Endothelial cell of umbilical vein (primary cell): ENCODE results near the gene YIPF2. TPM values are rescaled to one million over a fixed set of nuclear protein-coding genes. Genes with fewer than 3 reads are reported as not detected.

Experiments
- BruUV-seq: library from RNA; stranded (reverse); fragments of 400-500 nt; replicated peaks from 2 replicates; lab custom pipeline; 2021; lab: Mats Ljungman, UMichigan
- CTCF ChIA-PET: fragments of 300-600, 350-600 bp; sonication (Branson Sonifier 250); formaldehyde crosslinking; loops from one replicate; lab custom pipeline; 2021; ENCODE audit warnings: antibody characterized with exemption, inconsistent platforms; lab: Charles Lee
- POLR2A ChIA-PET: fragments of 300-600, 350-600 bp; sonication (Branson Sonifier 250); formaldehyde crosslinking; loops from one replicate; lab custom pipeline; 2021; ENCODE audit warnings: antibody characterized with exemption, inconsistent platforms; lab: Charles Lee
- DNase-seq: peaks from one replicate; pipeline ENCODE4 v3.0.0-alpha.2; 2011; ENCODE audit warnings: low read depth, low spot score
- FAIRE-seq: peaks from 2 replicates; lab custom pipeline; 2011; peaks lifted over from hg19 to GRCh38; lab: Jason Lieb, UNC
- H2AFZ ChIP-seq: 2 replicates; pipeline ENCODE4 v1.6.0; 2012; ENCODE audit warnings: low read depth, low read length, control low read depth, inconsistent platforms
- H3K27ac ChIP-seq: 2 replicates; pipeline ENCODE4 v1.5.1; 2011; ENCODE audit warnings: low read depth, mild to moderate bottlenecking, control low read depth, low read length, moderate library complexity; ENCODE audit not compliant: insufficient read depth
- H3K27me3 ChIP-seq, 2 experiments: 2 replicates each; pipeline versions ENCODE4 v1.6.0 to v1.6.1; 2011; ENCODE audit warnings: low read length in 2 of 2, mixed read lengths in 1 of 2; ENCODE audit not compliant: control insufficient read depth in 2 of 2, insufficient read depth in 2 of 2
- H3K36me3 ChIP-seq, 2 experiments: 2 replicates in 1 of 2; 3 replicates in 1 of 2; pipeline ENCODE4 v1.5.1; 2011; ENCODE audit warnings: low read length in 2 of 2, mild to moderate bottlenecking in 1 of 2, moderate library complexity in 1 of 2; ENCODE audit not compliant: control insufficient read depth in 2 of 2, insufficient read depth in 2 of 2; ENCODE audit errors: extremely low read depth in 1 of 2
- H3K4me1 ChIP-seq: 3 replicates; pipeline ENCODE4 v1.5.1; 2011; ENCODE audit warnings: mild to moderate bottlenecking, low read length; ENCODE audit not compliant: control insufficient read depth, insufficient read depth; ENCODE audit errors: extremely low read depth
- H3K4me2 ChIP-seq: 2 replicates; pipeline ENCODE4 v1.6.1; 2011; ENCODE audit warnings: low read length, control low read depth, mixed read lengths; ENCODE audit not compliant: insufficient read depth
- H3K4me3 ChIP-seq, 3 experiments: fragments of 200-600 bp in 1 of 3; sonication (generic), shearing (Covaris generic) in 1 of 3; replicated peaks in 1 of 3; 2 replicates each; pipeline ENCODE4 v1.5.1; 2011 to 2016; ENCODE audit warnings: control low read depth in 3 of 3, low read length in 3 of 3, mild to moderate bottlenecking in 2 of 3, inconsistent platforms in 1 of 3, low read depth in 1 of 3, moderate library complexity in 1 of 3; ENCODE audit not compliant: insufficient read depth in 1 of 3
- H3K79me2 ChIP-seq: 2 replicates; pipeline ENCODE4 v1.6.0; 2012; ENCODE audit warnings: low read length, inconsistent platforms; ENCODE audit not compliant: control insufficient read depth, insufficient read depth
- H3K9ac ChIP-seq: replicated peaks from 2 replicates; pipeline ENCODE3; 2011; ENCODE audit warnings: low read length, control low read depth; ENCODE audit not compliant: insufficient read depth; ENCODE audit errors: extremely low read depth
- H3K9me1 ChIP-seq: replicated peaks from 3 replicates; pipeline ENCODE4 v1.6.0; 2011; ENCODE audit warnings: mild to moderate bottlenecking, low read length; ENCODE audit not compliant: control insufficient read depth, insufficient read depth; ENCODE audit errors: extremely low read depth
- H3K9me3 ChIP-seq: replicated peaks from 2 replicates; pipeline ENCODE4 v1.5.1; 2012; ENCODE audit warnings: low read length, inconsistent platforms; ENCODE audit not compliant: control insufficient read depth, insufficient read depth
- H4K20me1 ChIP-seq: replicated peaks from 2 replicates; pipeline ENCODE3; 2011; ENCODE audit warnings: mild to moderate bottlenecking, low read length; ENCODE audit not compliant: control insufficient read depth, insufficient read depth; ENCODE audit errors: extremely low read depth
- EZH2 ChIP-seq: IDR thresholded peaks from 2 replicates; pipeline ENCODE4 v1.6.1; 2012; ENCODE audit warnings: borderline replicate concordance, low read depth, mild to moderate bottlenecking, moderate library complexity, low read length, inconsistent platforms; ENCODE audit not compliant: severe bottlenecking
- FOS ChIP-seq: IDR thresholded peaks from 2 replicates; pipeline ENCODE4 v1.6.1; 2011; ENCODE audit warnings: mild to moderate bottlenecking, low read length, moderate library complexity, borderline replicate concordance; ENCODE audit not compliant: insufficient read depth
- GATA2 ChIP-seq: IDR thresholded peaks from 2 replicates; pipeline ENCODE4 v1.7.0; 2011; ENCODE audit warnings: low read depth, mild to moderate bottlenecking, moderate library complexity, mixed read lengths, low read length; ENCODE audit not compliant: insufficient read length, insufficient read depth
- JUN ChIP-seq: IDR thresholded peaks from 2 replicates; pipeline ENCODE4 v1.6.1; 2011; ENCODE audit warnings: borderline replicate concordance, low read depth; ENCODE audit not compliant: insufficient read length, insufficient read depth
- MAX ChIP-seq: IDR thresholded peaks from 2 replicates; pipeline ENCODE4 v1.6.1; 2011; ENCODE audit not compliant: insufficient read depth, insufficient read length
- MYC ChIP-seq: IDR thresholded peaks from one replicate; pipeline ENCODE4 v1.6.1; 2011; ENCODE audit warnings: mild to moderate bottlenecking, low read depth, low read length
- POLR2A ChIP-seq: IDR thresholded peaks from 2 replicates; pipeline ENCODE4 v1.6.1; 2012; ENCODE audit warnings: low read depth, mild to moderate bottlenecking, control low read depth, low read length
- POLR2AphosphoS5 ChIP-seq: IDR thresholded peaks from 2 replicates; pipeline ENCODE4 v1.6.1; 2012; ENCODE audit warnings: low read depth, mild to moderate bottlenecking, control low read depth, low read length, moderate library complexity; ENCODE audit not compliant: insufficient read depth
- dilution Hi-C: fragments of 300-500 bp; cut with MboI; formaldehyde crosslinking; loops from one replicate; pipeline ENCODE4 v1.15.0; 2019; ENCODE audit warnings: low sequenced_read_pairs; ENCODE audit not compliant: extremely low pct_ligation_motif_present
- intact Hi-C: fragments of 100-400 bp; cut with micrococcal nuclease; formaldehyde crosslinking; loops from one replicate; pipeline ENCODE4 v1.10.0; 2022
- polyA plus RNA-seq, 4 experiments: library from polyadenylated mRNA; depleted of rRNA in 3 of 4; stranded (reverse) in 3 of 4; unstranded in 1 of 4; fragments of >200 nt; gene quantifications; 2 replicates each; pipeline versions ENCODE4 v1.2.1 to v1.2.3, GENCODE V29; 2011 to 2012; ENCODE audit warnings: missing spikeins in 1 of 4
- total RNA-seq: library from RNA; stranded (reverse); gene quantifications from 2 replicates; pipeline ENCODE4 v1.2.3, GENCODE V29; 2021
- TF ChIP-seq, protein P1 (sequence below), 2 donors: IDR thresholded peaks; 1 replicate in 1 of 2; 2 replicates in 1 of 2; pipeline ENCODE4 v1.5.1; 2011; ENCODE audit warnings: low read length in 2 of 2, mild to moderate bottlenecking in 2 of 2, moderate library complexity in 2 of 2, control low read depth in 1 of 2, inconsistent platforms in 1 of 2, low read depth in 1 of 2; ENCODE audit not compliant: insufficient read depth in 1 of 2; ENCODE audit errors: extremely low read depth in 1 of 2

Gene YIPF2
- total and polyA plus RNA-seq, 2 donors (not counting 3 experiments of a cell fraction or from before 2014, with no cell fraction given), result 47.8 to 104 TPM

DNA sequence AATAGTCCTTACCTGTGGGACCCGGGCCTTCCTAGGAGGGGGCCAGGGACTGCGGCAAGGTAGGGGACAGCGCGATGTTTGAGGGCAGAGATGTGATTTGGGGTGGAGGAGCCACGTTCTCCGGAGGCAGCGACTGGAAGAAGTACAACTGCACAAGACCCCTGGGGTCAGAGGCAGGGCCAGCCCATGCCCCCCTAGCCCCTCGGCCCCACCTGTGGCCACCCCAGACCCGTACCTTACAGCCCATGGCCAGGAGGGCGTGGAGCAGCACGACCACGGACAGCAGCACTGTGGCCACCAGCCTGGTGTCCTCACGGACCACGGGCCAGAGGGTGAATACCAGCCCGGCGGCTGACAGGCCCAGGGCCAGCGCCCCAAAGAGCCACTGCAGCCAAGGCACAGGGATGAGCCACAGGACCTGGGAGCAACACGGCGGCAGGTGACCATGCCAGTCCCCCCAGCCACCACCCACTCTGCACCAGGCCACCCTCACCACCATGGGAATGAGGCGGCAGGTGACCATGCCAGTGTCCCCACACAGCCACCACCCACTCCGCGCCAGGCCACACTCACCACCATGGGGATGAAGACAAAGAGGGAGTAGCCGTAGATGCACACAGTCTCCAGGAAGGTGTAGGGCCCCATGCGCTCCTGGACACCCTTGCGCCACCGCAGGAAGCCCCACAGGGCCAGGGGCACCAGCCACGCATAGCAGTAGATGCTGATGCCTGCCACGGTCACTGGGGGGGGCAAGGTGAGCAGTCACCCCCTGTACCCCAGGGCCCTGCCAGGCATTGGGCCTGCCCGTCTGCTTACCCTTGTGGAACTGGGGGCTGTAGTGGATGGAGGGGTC is 5.0 kb downstream of the YIPF2 start:
- H3K79me2 ChIP-seq, result peaks cover 9% of the 10 kb centered on the region
- CTCF ChIA-PET, result no interaction called here
- H3K27me3 ChIP-seq, result no peaks in the 10 kb centered on the region
- TF ChIP-seq MYC, result no peak
- TF ChIP-seq EZH2, result no peak
- TF ChIP-seq POLR2A, result no peak
- no peak for TF ChIP-seq GATA2
- no peak for TF ChIP-seq FOS
- TF ChIP-seq, protein P1, sequence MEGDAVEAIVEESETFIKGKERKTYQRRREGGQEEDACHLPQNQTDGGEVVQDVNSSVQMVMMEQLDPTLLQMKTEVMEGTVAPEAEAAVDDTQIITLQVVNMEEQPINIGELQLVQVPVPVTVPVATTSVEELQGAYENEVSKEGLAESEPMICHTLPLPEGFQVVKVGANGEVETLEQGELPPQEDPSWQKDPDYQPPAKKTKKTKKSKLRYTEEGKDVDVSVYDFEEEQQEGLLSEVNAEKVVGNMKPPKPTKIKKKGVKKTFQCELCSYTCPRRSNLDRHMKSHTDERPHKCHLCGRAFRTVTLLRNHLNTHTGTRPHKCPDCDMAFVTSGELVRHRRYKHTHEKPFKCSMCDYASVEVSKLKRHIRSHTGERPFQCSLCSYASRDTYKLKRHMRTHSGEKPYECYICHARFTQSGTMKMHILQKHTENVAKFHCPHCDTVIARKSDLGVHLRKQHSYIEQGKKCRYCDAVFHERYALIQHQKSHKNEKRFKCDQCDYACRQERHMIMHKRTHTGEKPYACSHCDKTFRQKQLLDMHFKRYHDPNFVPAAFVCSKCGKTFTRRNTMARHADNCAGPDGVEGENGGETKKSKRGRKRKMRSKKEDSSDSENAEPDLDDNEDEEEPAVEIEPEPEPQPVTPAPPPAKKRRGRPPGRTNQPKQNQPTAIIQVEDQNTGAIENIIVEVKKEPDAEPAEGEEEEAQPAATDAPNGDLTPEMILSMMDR (IDR thresholded peaks at IDR 0.05; ENCODE audit: extremely low read depth in 1 of 2, insufficient read depth in 1 of 2, low read depth in 1 of 2, low read length in 2 of 2), result no peak
- no peak for TF ChIP-seq JUN
- no peak for TF ChIP-seq MAX
- TF ChIP-seq POLR2AphosphoS5, result no peak
- POLR2A ChIA-PET, result no interaction called here
- no peak overlapping the region for H3K4me3 ChIP-seq
- no peaks in the 10 kb centered on the region for H4K20me1 ChIP-seq
- H3K4me2 ChIP-seq, result no peak overlapping the region
- BruUV-seq, result no TSS peak
- no peak overlapping the region for H2AFZ ChIP-seq
- intact Hi-C loops, result no loop called here
- DNase-seq, result no peak
- no peak overlapping the region for H3K9ac ChIP-seq
- H3K9me3 ChIP-seq, result no peaks in the 10 kb centered on the region
- dilution Hi-C loops, result no loop called here
- no peak for FAIRE-seq
- no peaks in the 10 kb centered on the region for H3K4me1 ChIP-seq
- peaks cover 0 to 45% of the 10 kb centered on the region in 2 experiments for H3K36me3 ChIP-seq
- no peaks in the 10 kb centered on the region for H3K9me1 ChIP-seq
- H3K27ac ChIP-seq, result no peak overlapping the region
